GM13977 (cell line): ENCODE data around the gene DYNLL1.
"Not testable (repeated sequence)": the region's sequence is repeated elsewhere in the genome, so short reads cannot be mapped to it uniquely, and the experiment has no call there.

Experiments
- DNase-seq: peaks from one replicate; pipeline ENCODE4 v3.0.0; 2012; ENCODE audit warnings: low spot score
- CTCF ChIP-seq: IDR thresholded peaks from 2 replicates; pipeline ENCODE4 v1.5.1; 2012; ENCODE audit warnings: mild to moderate bottlenecking, control low read depth; ENCODE audit not compliant: insufficient read depth; ENCODE audit errors: extremely low read depth, missing control alignments
- in situ Hi-C: fragments of 300-500 bp; cut with MboI; formaldehyde crosslinking; loops from one replicate; pipeline ENCODE4 v1.12.0; 2022; ENCODE audit warnings: low sequenced_read_pairs, low pct_unique_long_range_greater_than_20kb, mixed read lengths, inconsistent platforms; ENCODE audit not compliant: unreplicated experiment

Gene DYNLL1

DNA sequence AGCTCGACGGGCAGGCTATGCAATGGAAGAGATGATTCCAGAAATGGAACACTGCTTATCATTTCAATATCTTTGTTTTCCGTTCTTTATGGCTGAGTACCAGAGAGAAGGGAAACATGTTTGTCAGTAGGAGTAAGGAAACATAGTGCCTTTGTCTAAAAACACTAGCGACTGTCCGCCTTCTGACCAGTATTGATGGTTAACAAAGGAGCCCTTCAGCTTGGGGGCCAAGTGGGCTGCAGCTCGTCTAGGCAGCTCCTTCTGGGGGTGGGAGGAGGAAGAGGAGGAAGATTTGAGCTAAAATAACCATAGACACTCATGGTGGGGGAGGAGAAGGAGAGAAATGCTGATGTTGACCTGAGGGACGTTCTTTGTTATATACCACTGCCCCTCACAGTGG lies 18.1 kb downstream of the DYNLL1 start:
- DNase-seq = no peak
- in situ Hi-C loops = no loop called here
- no peak for TF ChIP-seq CTCF

GRCh38 chr12:120515496-120515895 lies 19.6 kb downstream of the DYNLL1 start:
- in situ Hi-C loops = no loop called here
- TF ChIP-seq CTCF = no peak
- DNase-seq = no peak

DNA sequence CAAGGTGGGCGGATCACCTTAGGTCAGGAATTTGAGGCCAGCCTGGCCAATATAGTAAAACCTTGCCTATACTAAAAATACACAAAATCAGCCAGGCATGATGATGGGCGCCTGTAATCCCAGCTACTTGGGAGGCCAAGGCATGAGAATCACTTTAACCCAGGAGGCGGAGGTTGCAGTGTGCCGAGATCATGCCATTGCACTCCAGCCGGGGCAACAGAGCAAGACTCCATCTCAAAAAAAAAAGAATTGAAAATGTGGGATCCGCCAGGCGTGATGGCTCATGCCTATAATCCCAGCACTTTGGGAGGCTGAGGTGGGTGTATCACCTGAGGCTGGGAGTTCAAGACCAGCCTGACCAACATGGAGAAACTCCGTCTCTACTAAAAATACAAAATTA lies 23.4 kb downstream of the DYNLL1 start:
- DNase-seq, in situ Hi-C loops: not testable (repeated sequence)

GRCh38 chr12:120522568-120522967 lies 26.7 kb downstream of the DYNLL1 start:
- in situ Hi-C loops = no loop called here
- TF ChIP-seq CTCF = no peak
- no peak for DNase-seq

GRCh38 chr12:120528861-120529525 lies 33.1 kb downstream of the DYNLL1 start, which contains the start of gene COQ5:
COQ5 (minus strand) TSS chr12:120529158; CDS start chr12:120529141, 17 bp downstream.
- peak; percentile 86 for DNase-seq
- in situ Hi-C loops = no loop called here
- no peak for TF ChIP-seq CTCF

- peak; percentile 30 for DNase-seq
- no peak for TF ChIP-seq CTCF
- in situ Hi-C loops = no loop called here
Measured at GRCh38 chr12:120529641-120530417, 33.9 kb downstream of the DYNLL1 start.

DNA sequence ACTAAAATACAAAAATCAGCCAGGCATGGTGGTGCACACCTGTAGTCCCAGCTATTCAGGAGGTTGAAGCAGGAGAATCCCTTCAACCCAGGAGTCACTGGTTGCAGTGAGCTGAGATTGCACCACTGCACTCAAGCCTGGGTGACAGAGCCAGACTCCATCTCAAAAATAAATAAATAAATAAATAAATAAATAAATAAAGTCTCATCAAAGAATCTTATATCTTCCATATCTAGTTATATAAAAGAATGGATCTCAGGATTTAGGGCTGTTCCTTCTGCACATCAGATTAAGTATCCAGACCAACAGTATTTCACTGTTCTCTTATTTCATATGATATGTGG lies 34.5 kb downstream of the DYNLL1 start:
- in situ Hi-C loops = not testable (repeated sequence)

More for the DNA sequence above, 34.5 kb downstream of the DYNLL1 start:
- DNase-seq = not testable (repeated sequence)
